RWPE1 (cell line): ENCODE results near the gene LHFPL2.

ENCODE experiments used
- CTCF ChIA-PET: fragments of 350-600 bp; sonication (Branson Sonifier 250); formaldehyde crosslinking; extraction: SDS; loops from one replicate; lab custom pipeline; 2021; lab: Yijun Ruan, JAX
- POLR2A ChIA-PET: fragments of 400-600 bp; formaldehyde crosslinking; extraction: SDS; loops from one replicate; lab custom pipeline; 2020; ENCODE audit warnings: antibody characterized with exemption; ENCODE audit not compliant: low non-redundant PET; lab: Yijun Ruan, JAX
- DNase-seq: peaks from one replicate; pipeline ENCODE4 v3.0.0; 2012; ENCODE audit warnings: low spot score
- H3K27ac ChIP-seq: fragments of 450-650 bp; 2 replicates; pipeline ENCODE4 v1.5.1; 2017
- CTCF ChIP-seq: fragments of 450-650 bp; conservative IDR thresholded peaks from 2 replicates; pipeline ENCODE4 v1.5.1; 2017; ENCODE audit warnings: low read depth, mild to moderate bottlenecking

Gene LHFPL2

DNA sequence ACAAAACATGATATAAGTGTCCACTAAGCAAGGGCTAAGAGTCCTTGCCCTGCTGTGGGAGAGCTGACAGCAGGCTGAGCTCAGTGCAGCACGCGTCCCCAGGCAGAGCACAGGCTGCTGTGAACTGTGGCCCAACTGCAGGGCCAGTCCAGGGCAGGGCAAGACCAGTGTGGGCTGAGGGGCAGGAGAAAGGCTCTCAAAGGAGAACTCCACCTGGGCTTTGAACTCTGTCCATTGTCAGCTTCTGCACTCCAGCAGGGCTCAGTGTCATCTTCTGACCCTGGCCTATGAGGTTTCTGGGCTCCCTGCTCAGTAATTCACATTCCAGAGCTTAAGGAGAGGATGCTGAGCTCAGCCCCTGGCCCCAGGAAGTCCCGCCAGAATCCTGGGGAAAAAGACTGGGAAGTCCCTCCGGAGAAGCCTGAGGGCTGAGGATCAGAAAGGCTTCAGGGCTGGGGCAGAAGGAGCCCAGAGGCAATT, 37.4 kb downstream of the LHFPL2 start:
- no peak for TF ChIP-seq CTCF
- ChIA-PET POLR2A (no interaction called here), CTCF (interaction anchor here (1.0 to 1.5 kb wide), 2 partner anchors 11 to 15 kb away, joined by 3 read pairs; no protein-coding TSS in a partner anchor)
- H3K27ac ChIP-seq, result no peak overlapping the region
- no peak for DNase-seq

DNA sequence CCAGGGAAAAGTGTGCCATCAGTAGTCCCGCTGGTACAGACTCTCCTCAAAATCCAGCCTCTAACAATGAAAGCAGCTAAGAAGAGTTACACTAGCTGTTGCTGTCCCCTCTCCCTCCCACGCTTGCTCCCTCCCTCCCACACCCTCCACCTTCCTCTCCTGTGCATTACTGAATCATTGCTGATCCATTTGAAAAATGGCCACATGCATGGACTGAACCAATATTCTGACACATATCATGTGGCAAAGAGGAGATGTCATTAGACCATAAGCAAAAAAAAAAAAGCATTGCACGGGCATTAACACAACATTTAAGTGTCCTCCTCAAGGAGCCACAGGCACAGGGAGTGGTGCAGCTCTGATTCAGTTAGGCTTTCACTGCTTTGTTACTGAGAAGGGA, 37.9 kb downstream of the LHFPL2 start:
- ChIA-PET CTCF (interaction anchor here (0.6 to 1.5 kb wide), 3 partner anchors 16 to 266 kb away, joined by 3 to 4 read pairs (median 3); no protein-coding TSS in a partner anchor), POLR2A (no interaction called here)
- no peak overlapping the region for H3K27ac ChIP-seq

DNA sequence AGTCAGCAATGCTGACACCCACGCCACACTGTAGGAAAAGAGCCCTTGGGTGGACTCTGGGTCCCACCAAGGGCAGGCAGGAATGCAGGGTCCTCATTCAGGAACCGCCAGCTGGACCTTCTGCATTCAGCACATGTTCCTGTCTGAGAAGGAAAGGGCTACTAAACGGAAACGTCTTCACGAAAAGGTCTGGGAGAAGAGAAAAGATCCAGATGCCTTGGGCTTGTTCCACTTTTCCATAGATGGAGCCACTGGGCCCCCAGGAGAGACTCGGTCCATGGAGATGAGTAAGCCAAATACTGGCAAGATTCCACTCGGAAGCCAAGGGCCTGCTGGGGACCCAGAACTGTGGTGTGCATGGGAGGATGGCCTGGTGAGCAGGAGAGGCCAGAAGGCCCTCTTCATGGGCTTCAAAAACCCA, 38.4 kb downstream of the LHFPL2 start:
- ChIA-PET POLR2A (no interaction called here), CTCF (interaction anchor here (0.6 to 1.5 kb wide), 4 partner anchors 16 to 533 kb away, joined by 3 to 4 read pairs (median 3); no protein-coding TSS in a partner anchor)
- no peak for DNase-seq
- H3K27ac ChIP-seq, result no peak overlapping the region
- no peak for TF ChIP-seq CTCF

More for the DNA sequence above, 37.9 kb downstream of the LHFPL2 start:
- no peak for TF ChIP-seq CTCF
- no peak for DNase-seq

DNA sequence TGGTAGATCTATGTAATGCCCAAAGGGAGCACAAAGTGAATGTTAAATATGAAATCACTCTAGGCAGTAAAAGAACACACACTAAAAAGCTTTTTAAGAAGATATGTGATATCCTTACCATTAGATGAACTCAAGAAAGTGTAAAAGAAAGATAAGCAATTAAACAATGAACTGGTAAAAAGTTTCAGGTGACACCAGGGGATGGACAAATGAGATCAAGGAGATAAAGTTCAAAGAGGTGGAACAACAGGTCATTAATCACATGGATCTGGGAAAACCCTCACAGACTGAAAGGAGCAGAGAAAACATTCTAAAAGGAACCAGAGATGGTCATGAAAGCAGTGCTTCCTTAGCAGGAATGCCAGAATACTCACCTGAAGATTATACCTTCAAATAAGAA, 40.7 kb downstream of the LHFPL2 start:
- ChIA-PET POLR2A (no interaction called here), CTCF (interaction anchor here (0.8 kb wide), 1 partner anchor 282 kb away, joined by 3 read pairs; no protein-coding TSS in a partner anchor)
- no peak overlapping the region for H3K27ac ChIP-seq

GRCh38 chr5:78606241-78606640, 42.3 kb downstream of the LHFPL2 start:
- TF ChIP-seq CTCF, result no peak
- DNase-seq, result no peak
- ChIA-PET POLR2A (no interaction called here), CTCF (no interaction called here)
- H3K27ac ChIP-seq, result no peak overlapping the region

More for the DNA sequence above, 40.7 kb downstream of the LHFPL2 start:
- no peak for DNase-seq
- no peak for TF ChIP-seq CTCF

DNA sequence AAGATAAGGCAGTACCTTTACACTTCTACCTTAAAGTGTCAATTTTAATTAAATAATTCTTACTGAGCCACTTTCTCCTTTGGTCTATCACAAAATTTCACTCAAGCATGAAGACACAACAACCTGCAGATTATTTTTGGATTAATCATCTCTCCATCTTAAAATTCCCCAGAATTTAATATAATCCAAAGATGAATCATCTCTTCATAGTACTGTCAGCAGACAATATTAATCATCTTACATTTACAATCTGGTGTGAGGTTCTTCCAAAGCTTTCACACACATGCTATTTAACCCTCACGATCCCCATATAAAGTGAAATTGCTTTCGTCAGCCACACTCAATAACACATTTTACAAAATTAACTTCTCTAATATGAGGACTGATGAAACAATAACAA, 43.0 kb downstream of the LHFPL2 start:
- peak; percentile 44 for DNase-seq
- ChIA-PET CTCF (no interaction called here), POLR2A (no interaction called here)
- H3K27ac ChIP-seq, result no peak overlapping the region
- TF ChIP-seq CTCF, result no peak
